Putamen (tissue), 1 donor: ENCODE data around the gene ARHGEF4.
"Not testable (repeated sequence)": the region's sequence is repeated elsewhere in the genome, so short reads cannot be mapped to it uniquely, and the experiment has no call there.

ENCODE experiments used
- DNase-seq: peaks from one replicate; pipeline ENCODE4 v3.0.0-alpha.2; 2016; ENCODE audit warnings: low spot score

ARHGEF4 gene

GRCh38 chr2:131052741-131053263, 216.1 kb downstream of the ARHGEF4 start:
- no peak for DNase-seq

DNA sequence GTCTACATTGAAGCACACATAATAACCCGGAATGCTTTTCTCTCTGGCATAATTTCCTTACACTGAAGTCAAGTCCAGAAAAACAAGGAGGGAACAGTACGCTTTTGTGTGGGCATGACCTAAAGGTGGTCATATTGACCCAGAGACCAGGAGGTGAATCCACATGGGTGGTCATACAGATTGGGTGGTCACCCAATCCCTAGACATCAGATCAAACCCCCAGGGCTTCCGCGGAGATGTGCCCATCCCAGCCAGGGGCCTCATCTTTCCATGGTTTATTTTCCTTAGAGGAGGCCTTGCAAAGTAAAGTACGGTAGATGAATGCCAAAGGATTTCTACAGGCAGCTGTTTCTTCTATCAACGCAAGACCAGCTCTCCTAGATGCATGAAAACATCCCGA, 217.8 kb downstream of the ARHGEF4 start:
- DNase-seq = no peak

GRCh38 chr2:131055169-131056065, 218.7 kb downstream of the ARHGEF4 start:
- DNase-seq = peak; percentile 72

GRCh38 chr2:131056204-131056931, 219.7 kb downstream of the ARHGEF4 start:
- no peak for DNase-seq

GRCh38 chr2:131056932-131057287, 220.2 kb downstream of the ARHGEF4 start:
- no peak for DNase-seq

- no peak for DNase-seq
Observed at GRCh38 chr2:131058214-131058843, 221.6 kb downstream of the ARHGEF4 start.

- peak; percentile 89 for DNase-seq
Observed at GRCh38 chr2:131058920-131059319, 222.2 kb downstream of the ARHGEF4 start.

DNA sequence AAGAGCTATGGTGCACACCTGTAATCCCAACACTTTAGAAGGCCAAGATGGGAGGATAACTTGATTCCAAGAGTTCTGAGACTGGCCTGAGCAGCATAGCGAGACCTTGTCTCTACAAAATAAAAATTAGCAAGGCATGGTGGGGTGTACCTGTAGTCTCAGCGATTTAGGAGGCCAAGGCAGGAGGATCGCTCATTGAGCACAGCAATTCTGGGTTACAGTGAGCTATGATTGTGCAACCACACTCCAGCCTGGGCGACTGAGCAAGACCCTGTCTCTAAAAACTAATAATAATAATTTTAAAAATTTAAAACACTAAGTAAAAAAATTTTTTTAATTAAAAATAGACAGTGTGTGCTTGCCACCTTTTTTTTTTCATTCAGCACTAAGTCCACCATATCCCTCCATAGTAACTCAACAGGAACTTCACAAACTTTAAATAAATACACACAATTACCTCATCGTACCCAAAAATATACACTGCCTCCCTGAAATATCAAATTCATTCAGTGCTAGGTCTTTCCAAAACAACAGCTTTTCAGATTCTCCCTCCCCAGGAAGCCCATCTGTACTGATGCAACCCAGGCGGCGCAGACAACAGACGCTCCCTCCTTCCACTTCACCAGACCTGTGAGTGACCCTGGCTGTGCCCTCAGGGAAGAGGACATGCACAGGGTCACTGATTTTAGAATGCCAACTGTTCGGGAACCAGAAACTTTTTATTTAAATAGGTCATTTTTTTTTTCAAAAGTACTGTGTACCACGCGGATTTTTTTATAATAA, 227.0 kb downstream of the ARHGEF4 start:
- no peak for DNase-seq

DNA sequence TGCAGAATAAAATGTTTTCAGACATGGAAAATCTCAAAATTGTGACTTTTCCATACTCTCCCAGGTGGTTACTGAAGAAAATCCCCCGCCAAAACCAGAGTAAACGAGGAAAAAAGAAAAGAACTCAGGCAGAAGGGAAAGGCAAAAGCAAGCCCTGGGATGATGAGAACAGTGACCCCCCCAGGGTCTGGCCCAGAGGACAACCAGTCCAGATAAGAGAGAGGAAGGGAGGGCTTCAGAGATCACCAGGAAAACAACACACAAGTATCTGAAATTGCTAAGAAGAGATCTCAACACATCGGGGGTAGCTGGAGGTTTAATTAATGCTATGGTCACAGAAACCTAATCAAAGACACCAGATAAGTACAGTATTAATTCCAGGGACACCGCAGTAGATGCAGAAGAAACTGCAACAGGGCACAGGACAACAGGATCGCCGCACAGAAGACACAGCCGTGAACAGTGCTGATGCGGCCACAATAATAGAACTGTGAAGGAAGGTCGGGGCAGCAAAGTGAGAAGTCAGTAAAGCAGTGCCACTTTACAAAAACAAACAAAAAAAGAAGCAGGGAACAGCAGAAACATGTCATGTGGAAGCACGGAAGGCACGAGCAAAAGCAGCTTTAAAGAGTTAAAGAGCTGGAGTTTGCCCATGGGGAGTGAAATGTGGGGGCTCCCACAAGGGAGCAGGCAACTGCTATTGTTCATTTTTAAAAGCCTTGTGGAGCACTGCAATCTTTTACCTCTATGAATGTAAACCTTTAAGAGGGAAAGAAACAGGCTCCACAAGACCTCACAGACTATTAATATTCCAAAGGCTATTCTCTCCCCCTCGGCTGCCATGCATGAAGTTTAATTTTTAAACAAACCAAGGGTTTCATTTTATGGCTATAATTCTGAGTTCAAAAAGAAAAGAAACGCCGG, 228.1 kb downstream of the ARHGEF4 start:
- DNase-seq = no peak

DNA sequence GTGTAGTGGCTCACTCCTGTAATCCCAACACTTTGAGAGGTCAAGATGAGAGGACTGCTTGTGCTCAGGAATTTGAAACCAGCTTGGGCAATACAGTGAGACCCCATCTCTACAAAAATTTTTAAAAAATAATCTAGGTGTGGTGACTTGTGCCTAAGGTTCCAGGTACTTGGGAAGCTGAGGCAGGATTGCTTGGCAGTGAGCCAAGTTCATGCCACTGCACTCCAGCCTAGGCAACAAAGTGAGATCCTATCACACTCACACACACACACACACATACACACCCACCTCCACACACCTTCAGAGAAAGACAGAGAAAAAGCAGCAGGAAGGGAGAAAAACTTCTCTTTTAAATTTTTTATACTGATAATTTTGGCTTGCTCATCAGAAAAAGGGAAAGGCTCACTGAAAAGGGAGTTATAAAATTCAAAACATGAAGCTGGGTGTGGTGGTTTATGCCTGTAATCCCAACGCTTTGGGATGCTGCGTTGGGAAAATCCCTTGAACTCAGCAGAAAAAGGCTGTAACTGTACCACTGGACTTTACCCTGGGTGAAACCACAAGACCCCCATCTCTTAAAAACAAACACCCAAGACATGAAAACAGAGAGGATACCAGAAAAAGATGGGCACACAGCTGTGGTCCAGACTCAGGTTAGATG, 230.9 kb downstream of the ARHGEF4 start:
- DNase-seq = no peak

DNA sequence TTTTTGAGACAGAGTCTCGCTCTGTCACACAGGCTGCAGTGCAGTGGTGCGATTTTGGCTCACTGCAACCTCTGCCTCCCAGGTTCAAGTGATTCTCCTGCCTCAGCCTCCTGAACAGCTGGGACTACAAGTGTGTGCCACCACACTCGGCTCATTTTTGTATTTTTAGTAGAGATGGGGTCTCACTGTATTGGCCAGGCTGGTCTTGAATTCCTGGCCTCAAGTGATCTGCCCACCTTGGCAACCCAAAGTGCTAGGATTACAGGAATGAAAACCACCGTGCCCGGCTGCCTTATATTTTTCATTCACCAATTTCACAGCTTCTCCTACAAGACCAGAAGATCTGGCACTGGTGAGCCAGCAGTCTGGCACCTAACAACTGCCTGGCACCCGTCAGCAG, 231.5 kb downstream of the ARHGEF4 start:
- not testable (repeated sequence) for DNase-seq

DNA sequence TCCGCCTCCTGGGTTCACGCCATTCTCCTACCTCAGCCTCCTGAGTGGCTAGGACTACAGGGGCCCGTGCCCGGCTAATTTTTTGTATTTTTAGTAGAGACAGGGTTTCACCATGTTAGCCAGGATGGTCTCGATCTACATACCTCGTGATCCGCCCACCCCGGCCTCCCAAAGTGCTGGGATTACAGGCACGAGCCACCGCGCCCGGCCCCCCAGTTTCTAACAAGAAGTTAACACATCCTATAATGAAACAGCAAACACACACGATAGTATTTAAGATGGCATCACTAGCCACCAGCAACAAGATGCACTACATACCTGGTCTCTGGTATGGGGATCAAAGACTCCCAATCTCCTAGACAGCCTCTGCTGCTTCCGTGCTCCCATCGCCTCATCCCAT, 238.9 kb downstream of the ARHGEF4 start:
- DNase-seq = not testable (repeated sequence)

GRCh38 chr2:131076707-131077106, 240.0 kb downstream of the ARHGEF4 start:
- DNase-seq = no peak

DNA sequence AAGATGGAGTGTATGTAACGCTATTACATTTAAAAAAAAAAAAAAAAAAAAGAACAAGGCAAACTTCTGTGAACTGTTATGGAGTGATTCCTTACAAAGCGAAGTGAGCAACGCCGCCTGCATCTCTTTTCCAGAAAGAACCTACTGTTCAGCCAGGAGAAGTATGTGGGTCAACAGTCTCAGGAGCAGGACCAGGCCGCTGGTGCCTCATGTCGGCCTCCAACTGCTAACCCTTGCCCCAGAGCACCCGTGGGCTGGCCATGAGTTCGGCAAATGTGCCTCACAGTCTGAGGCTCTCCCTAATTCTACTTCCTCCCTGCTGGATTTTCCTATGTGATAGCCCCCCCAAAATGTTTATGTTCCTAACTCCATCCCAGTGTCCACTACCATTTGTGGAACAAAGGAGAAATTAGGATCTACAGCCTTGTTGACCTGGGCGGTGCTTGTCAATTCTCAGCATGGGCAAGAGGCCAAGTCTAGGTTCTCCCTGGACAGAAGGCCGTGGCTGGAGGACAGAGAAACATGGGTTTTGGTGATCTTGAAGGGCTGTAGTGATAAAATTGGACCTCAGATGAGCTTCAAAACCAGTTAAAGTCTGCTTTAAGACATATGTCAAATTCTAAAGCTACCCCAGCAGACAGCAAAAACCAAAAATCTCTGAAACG, 240.6 kb downstream of the ARHGEF4 start:
- DNase-seq = no peak

- no peak for DNase-seq
Observed at GRCh38 chr2:131077966-131078365, 241.3 kb downstream of the ARHGEF4 start.

DNA sequence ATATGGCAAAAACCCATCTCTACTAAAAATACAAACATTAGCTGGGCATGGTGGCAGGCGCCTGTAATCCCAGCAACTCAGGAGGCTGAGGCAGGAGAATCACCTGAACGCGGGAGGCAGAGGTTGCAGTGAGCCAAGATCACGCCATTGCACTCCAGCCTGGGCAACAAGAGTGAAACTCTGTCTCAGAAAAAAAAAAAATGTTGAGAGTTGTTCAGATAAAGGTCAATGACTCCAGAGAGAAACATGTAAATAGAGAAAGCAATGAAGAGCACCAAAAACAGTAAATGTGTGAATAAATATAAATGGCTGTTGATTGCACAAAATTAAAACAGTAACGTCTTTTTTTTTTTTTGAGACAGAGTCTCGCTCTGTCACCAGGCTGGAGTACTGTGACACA, 243.2 kb downstream of the ARHGEF4 start:
- not testable (repeated sequence) for DNase-seq

GRCh38 chr2:131081190-131081589, 244.5 kb downstream of the ARHGEF4 start:
- peak; percentile 79 for DNase-seq

GRCh38 chr2:131085646-131086045, 248.9 kb downstream of the ARHGEF4 start:
- no peak for DNase-seq

GRCh38 chr2:131092458-131093005, 255.8 kb downstream of the ARHGEF4 start:
- DNase-seq = no peak
